ENCODE data around the gene ZFTA.

Gene ZFTA

DNA sequence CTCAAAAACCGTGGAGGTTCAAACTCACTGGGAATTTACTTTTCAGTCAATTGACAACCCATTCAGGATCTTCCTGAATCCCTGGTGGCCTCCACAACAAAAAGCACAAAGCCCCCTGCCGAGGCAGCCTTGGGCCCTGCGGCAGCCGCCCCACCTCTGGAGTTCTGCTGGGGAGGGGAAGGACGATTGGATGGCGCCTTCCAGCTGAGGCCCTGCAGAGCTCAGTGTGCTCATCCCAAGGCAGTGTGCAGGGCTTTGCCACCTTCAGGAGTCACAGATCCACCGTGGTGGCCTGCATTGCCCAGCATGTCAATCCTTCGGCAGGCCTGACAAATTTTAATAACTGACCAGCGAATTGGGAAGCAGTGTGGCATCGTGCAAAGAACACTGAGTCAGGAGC is 7.4 kb downstream of the ZFTA start:
- peak in 1 of 10 donors; percentile 78 for DNase-seq
- intact Hi-C loops (cut with DNase I) = loop anchor here (5.0 kb wide), 1 partner anchor 79 kb away; the partner anchor contains the start of gene RTN3

DNA sequence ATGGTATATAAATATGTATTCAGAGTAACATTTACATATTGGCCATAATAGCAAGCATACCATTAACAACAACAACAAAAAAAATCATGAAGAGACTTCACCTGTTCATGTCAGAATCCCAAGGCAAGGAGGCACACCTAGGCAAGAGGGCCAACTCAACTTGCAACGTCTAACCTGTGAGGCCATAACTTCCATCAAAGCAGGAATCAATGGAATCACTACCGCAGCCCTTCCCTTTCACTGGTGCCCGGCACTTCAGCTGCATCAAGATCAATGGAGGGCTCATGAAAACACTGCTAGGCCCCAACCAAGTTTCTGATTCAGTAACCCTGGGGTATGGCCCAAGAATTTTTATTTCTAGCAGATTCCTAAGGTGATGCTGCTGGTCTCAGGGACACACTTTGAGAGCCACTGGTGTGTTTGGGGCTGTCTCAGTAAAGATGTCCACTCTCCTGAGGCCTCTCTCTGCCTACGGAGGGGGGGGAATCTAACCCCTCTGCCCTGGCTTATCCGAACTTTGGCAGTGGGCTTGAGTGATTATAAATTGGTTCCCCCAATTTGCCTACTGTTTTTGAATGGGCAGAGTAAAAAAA is 8.0 kb downstream of the ZFTA start:
- intact Hi-C loops (cut with DNase I) = loop anchor here (5.0 kb wide), 1 partner anchor 78 kb away; the partner anchor contains the start of gene RTN3
- no peak for DNase-seq

GRCh38 chr11:63756919-63757761 is 11.4 kb downstream of the ZFTA start:
- intact Hi-C loops (cut with DNase I) = no loop called here

DNA sequence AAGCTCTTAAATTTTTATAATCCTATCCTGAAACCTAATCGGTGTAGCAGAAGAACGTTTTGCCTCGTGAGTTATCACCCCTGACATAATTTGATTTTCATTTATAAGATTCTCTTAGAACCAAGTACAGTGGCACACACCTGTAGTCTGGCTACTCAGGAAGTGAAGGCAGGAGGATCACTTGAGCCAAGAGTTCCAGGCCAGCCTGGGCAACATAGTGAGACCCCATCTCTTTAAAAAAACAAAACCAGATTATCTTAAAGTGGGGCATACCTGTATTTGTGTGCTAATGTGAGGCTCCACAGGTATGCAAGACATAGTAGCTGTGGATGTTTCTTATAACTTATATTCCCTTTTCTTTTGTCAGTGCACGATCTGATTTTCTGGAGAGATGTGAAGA is 19.0 kb downstream of the ZFTA start:
- intact Hi-C loops (cut with DNase I) = no loop called here
- no peak for DNase-seq

More at GRCh38 chr11:63756919-63757761, 11.4 kb downstream of the ZFTA start:
- no peak for DNase-seq

- no peak for DNase-seq
- intact Hi-C loops (cut with DNase I) = no loop called here
Observed at GRCh38 chr11:63747011-63747410, 21.6 kb downstream of the ZFTA start.

- intact Hi-C loops (cut with DNase I) = no loop called here
- no peak for DNase-seq
Observed at GRCh38 chr11:63745304-63746170, 23.0 kb downstream of the ZFTA start.

- DNase-seq = peak in 8 of 10 donors; percentile 23 to 88 (median 78)
- intact Hi-C loops (cut with DNase I) = loop anchor here (2.0 to 5.0 kb wide), 3 partner anchors 57 to 100 kb away; partner anchors contain the start of genes ATL3 and RTN3
Observed at GRCh38 chr11:63738720-63739360, 29.7 kb downstream of the ZFTA start.

- intact Hi-C loops (cut with DNase I) = loop anchor here (2.0 to 5.0 kb wide), 3 partner anchors 55 to 99 kb away; partner anchors contain the start of genes ATL3 and RTN3
- DNase-seq = no peak
Observed at GRCh38 chr11:63737718-63738117, 30.9 kb downstream of the ZFTA start.

DNA sequence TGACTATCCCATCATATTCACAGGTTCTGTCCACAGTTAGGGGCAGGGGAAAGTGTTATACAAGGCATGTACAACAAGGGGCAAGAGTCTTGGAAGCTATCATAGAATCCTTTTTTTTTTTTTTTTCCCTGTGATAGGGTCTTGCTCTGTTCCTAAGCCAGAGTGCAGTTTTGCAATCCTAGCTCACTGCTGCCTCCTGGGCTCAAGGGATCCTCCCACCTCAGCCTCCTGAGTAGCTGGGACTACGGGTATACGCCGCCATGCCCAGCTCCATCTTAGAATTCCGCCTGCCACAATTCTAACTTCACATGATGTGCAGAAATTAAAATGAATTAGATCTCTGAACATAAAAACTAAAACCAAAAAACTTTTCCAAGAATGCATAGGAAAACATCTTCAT is 31.7 kb downstream of the ZFTA start:
- intact Hi-C loops (cut with DNase I) = loop anchor here (5.0 kb wide), 1 partner anchor 55 kb away; the partner anchor contains the start of gene RTN3

DNA sequence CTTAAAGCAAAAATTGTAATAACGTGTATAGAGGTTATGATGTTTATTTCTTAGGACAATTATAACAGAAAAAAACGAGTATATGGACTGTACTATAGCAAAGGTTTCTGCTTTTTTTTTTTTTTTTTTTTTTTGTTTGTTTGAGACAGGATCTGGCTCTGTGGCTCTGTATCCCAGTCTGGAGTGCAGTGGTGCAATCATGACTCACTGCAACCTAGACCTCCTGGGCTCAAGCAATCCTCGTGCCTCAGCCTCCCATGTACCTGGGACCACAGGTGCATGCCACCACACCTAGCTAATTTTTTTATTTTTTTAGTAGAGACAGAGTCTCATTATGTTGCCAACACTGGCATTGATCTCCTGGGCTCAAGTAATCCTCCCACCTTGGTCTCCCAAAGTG is 39.2 kb downstream of the ZFTA start:
- intact Hi-C loops (cut with DNase I) = no loop called here
- no peak for DNase-seq

More for the DNA sequence above, 31.7 kb downstream of the ZFTA start:
- DNase-seq = no peak

- intact Hi-C loops (cut with DNase I) = no loop called here
- no peak for DNase-seq
Observed at GRCh38 chr11:63720611-63721010, 48.0 kb downstream of the ZFTA start.

DNA sequence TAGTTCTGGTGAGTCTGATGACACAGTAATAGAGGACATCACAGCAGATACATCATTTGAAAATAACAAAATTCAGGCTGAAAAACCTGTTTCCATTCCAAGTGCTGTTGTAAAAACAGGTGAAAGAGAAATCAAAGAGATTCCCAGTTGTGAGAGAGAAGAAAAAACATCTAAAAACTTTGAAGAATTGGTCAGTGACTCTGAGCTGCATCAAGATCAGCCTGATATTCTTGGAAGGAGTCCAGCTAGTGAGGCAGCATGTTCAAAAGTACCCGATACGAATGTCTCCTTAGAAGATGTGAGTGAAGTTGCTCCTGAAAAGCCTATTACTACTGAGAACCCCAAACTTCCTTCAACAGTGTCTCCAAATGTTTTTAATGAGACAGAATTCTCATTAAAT is 48.6 kb downstream of the ZFTA start:
- intact Hi-C loops (cut with DNase I) = no loop called here
- DNase-seq = no peak

- no peak for DNase-seq
- intact Hi-C loops (cut with DNase I) = no loop called here
Observed at GRCh38 chr11:63719001-63719400, 49.6 kb downstream of the ZFTA start.
